T-helper 1 cell treated with Interleukin-12 subunit alpha and Interleukin-12 subunit beta and Interleukin-4 antibody, amounts not matched to agents 30 μg/mL and 1 μg/mL, for 36 hours (primary cell): ENCODE measurements around the gene ADPRHL1.
"Not testable (repeated sequence)": the region's sequence is repeated elsewhere in the genome, so short reads cannot be mapped to it uniquely, and the experiment has no call there.

ENCODE experiments used
- H3K27ac Mint-ChIP-seq: one replicate; pipeline ENCODE4 v1.8.0; 2021; ENCODE audit warnings: mild to moderate bottlenecking, mixed read lengths
- H3K27me3 Mint-ChIP-seq: one replicate; pipeline ENCODE4 v1.8.0; 2021; ENCODE audit warnings: low read depth, mixed read lengths
- H3K36me3 Mint-ChIP-seq: one replicate; pipeline ENCODE4 v1.8.0; 2021; ENCODE audit warnings: low read depth, mixed read lengths
- H3K4me1 Mint-ChIP-seq: one replicate; pipeline ENCODE4 v1.8.0; 2021; ENCODE audit warnings: low read depth, mixed read lengths
- H3K4me3 Mint-ChIP-seq: one replicate; pipeline ENCODE4 v1.8.0; 2021; ENCODE audit warnings: mild to moderate bottlenecking, moderate library complexity, mixed read lengths
- H3K9me3 Mint-ChIP-seq: one replicate; pipeline ENCODE4 v1.8.0; 2021; ENCODE audit warnings: mixed read lengths

ADPRHL1 gene

DNA sequence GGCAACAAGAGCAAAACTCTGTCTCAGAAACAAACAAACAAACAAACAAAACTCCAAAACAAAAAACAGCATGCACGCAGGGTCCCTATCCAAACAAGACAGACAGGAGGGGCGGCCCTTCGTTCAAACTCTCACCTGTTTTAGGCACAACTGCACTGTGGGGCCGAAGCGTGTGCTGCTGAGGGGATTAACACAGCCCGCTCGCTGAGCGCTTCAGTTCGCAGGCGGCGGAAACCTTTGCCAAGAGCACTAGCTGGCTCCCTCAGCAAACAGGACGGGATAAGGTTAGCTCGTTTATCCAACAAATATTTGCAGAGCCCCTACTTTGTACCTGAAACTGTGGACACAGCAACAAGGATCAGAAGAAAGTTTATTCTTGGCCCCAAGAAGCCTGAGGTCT is 1.6 kb upstream of the ADPRHL1 start:
- H3K27ac Mint-ChIP-seq: no peak overlapping the region

DNA sequence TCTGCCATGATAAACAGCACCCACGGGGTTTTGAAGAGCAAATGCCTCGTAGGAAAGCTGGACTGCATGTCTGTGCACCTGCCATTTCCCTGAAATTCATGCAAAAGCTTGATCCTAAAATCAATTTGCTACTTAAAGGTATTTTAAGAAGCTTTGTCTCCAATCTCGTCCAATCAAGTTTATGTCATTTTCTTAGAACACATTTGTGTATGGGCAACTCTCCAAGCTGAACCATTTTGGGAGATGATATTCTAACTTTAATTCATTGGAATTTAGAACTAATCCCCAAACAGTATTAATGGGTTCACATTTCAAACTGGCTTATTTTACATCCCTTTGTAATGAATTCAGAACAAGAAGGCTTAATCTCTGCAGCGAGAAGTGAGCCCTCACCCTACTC is 822 bp downstream of the ADPRHL1 start:
- Mint-ChIP-seq H3K4me1 (no peaks in the 10 kb centered on the region), H3K4me3 (no peak overlapping the region), H3K36me3 (peaks cover 3% of the 10 kb centered on the region), H3K27ac (no peak overlapping the region), H3K27me3 (no peaks in the 10 kb centered on the region), H3K9me3 (peaks cover 5% of the 10 kb centered on the region)

More for the DNA sequence above, 1.6 kb upstream of the ADPRHL1 start:
- H3K36me3 Mint-ChIP-seq: peaks cover 8% of the 10 kb centered on the region
- H3K27me3 Mint-ChIP-seq: no peaks in the 10 kb centered on the region
- H3K9me3 Mint-ChIP-seq: no peaks in the 10 kb centered on the region
- H3K4me3 Mint-ChIP-seq: no peak overlapping the region
- H3K4me1 Mint-ChIP-seq: no peaks in the 10 kb centered on the region

DNA sequence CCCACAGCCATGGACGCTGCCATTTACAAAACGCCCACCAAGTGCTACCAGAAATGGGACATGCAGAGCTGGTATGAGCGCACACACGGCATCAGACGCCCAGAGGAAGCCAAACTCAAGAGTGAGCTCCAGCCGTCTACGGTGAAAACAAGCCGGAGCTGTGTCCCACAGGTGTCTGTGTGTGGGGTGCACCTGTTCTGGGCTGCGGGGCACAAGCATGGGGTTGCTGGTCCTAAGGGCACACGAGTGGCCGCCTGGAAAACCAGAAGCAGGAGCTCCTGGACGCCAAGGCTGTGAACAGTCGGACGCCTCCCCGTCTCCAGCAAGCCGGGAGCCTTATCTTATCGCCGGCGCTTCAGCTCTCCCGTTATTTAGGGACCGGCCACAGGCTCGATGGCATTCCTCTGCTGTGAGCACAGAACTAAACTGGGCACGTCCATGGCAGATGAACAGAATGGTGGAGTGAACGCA is 1.3 kb downstream of the ADPRHL1 start:
- H3K4me1 Mint-ChIP-seq: no peaks in the 10 kb centered on the region
- H3K27ac Mint-ChIP-seq: no peak overlapping the region
- peaks cover 3% of the 10 kb centered on the region for H3K36me3 Mint-ChIP-seq
- no peaks in the 10 kb centered on the region for H3K27me3 Mint-ChIP-seq
- peaks cover 6% of the 10 kb centered on the region for H3K9me3 Mint-ChIP-seq
- no peak overlapping the region for H3K4me3 Mint-ChIP-seq

DNA sequence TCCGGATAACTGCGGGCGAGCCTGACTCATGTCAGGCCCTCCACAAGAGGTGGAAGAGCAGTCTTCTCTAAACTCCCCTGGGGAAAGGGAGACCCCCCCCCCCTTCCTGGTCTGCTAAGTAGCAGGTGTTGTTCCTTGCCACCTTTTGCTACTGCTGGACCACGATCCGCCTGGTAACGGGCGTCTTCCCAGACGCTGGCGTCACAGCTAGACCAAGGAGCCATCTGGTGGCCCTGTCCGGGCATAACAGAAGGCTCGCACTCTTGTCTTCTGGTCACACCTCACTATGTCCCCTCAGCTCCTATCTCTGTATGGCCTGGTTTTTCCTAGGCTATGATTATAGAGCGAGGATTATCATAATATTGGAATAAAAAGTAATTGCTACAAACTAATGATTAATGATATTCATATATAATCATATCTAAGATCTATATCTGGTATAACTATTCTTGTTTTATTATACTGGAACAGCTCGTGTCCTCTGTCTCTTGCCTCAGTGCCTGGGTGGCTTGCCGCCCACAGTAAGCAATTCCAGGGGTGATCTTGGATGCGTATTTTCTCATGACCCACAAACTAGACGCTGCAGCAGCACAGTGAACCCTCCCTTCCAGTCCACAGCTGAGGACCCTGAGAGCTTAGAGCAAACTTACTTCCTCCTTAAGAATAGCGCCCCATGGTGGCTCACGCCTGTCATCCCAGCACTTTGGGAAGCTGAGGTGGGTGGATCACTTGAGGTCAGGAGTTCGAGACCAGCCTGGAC is 2.2 kb downstream of the ADPRHL1 start:
- H3K4me3 Mint-ChIP-seq, H3K36me3 Mint-ChIP-seq, H3K27ac Mint-ChIP-seq, H3K27me3 Mint-ChIP-seq, H3K4me1 Mint-ChIP-seq, H3K9me3 Mint-ChIP-seq: not testable (repeated sequence)

DNA sequence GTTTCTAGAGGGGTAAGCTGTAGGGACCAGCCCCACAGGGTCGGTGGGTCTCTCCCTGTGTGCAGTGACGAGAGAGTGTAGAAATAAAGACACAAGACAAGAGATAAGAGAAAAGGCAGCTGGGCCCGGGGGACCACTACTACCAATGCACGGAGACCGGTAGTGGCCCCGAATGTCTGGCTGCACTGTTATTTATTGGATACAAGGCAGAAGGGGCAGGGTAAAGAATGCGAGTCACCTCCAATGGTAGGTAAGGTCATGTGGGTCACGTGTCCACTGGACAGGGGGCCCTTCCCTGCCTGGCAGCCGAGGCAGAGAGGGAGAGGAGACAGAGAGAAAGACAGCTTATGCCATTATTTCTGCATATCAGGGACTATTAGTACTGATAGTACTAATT is 2.9 kb downstream of the ADPRHL1 start:
- not testable (repeated sequence) for H3K36me3 Mint-ChIP-seq, H3K4me1 Mint-ChIP-seq, H3K27me3 Mint-ChIP-seq, H3K9me3 Mint-ChIP-seq, H3K4me3 Mint-ChIP-seq, H3K27ac Mint-ChIP-seq

DNA sequence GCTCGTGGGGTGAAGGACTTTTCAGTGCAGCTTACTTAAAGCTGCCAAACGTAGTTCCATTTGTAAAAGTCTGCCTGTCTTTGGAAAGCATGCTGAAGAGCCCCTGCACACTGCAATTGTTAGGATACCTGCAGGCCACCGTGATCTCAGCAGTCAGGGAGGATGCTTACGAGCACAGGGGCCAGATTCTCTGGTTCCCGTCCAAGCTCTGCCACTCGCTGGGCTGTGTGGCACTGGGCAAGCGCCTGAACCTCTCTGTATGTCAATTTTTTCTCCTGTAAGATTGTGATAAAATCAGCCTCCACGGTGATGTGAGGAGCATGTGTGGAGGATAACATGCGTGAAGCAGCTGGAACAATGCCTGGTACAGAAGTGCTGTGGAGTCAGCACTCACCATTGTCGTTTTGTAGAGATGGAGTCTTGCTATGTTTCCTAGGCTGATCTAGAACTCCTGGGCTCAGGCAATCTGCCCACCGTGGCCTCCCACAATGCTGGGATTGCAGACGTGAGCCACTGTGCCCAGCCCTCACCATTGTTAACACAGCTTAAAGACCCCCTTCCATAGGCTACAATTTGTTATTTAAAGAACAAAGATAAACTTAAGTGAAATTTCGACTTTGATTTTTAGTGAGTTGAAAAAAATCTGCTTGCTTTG is 3.5 kb downstream of the ADPRHL1 start:
- Mint-ChIP-seq H3K4me3 (peak overlapping the region; percentile 11), H3K4me1 (no peaks in the 10 kb centered on the region), H3K36me3 (no peaks in the 10 kb centered on the region), H3K9me3 (peaks cover 6% of the 10 kb centered on the region), H3K27ac (no peak overlapping the region), H3K27me3 (no peaks in the 10 kb centered on the region)

DNA sequence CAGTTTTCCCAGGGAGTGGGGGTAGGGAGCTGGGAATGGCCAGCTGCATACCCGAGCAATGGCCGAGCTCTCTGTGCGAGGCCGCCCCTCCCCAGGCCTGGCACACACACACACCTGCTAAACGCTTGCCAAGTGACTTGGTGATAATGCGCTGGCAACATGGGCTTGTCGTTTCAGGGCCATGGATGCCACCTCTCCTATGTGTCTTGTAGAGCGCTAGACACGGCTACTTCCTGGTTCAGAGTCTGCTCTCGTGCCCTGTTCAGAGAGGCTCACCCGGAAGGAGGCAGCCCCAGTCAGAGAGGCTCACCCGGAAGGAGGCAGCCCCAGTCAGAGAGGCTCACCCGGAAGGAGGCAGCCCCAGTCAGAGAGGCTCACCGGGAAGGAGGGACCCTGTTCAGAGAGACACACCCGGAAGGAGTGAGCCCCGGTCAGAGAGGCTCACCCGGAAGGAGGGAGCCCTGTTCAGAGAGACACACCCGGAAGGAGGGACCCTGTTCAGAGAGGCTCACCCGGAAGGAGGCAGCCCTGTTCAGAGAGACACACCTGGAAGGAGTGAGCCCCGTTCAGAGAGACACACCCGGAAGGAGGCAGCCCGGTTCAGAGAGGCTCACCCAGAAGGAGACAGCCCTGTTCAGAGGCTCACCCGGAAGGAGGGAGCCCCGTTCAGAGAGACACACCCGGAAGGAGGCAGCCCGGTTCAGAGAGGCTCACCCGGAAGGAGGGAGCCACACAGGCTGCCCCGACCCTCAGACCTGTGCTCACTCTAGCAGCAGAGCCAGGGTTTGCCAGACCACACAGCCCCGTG is 4.2 kb downstream of the ADPRHL1 start:
- Mint-ChIP-seq H3K27me3 (no peaks in the 10 kb centered on the region), H3K36me3 (no peaks in the 10 kb centered on the region), H3K4me1 (no peaks in the 10 kb centered on the region), H3K27ac (no peak overlapping the region), H3K9me3 (peaks cover 6% of the 10 kb centered on the region), H3K4me3 (peak overlapping the region; percentile 11)

DNA sequence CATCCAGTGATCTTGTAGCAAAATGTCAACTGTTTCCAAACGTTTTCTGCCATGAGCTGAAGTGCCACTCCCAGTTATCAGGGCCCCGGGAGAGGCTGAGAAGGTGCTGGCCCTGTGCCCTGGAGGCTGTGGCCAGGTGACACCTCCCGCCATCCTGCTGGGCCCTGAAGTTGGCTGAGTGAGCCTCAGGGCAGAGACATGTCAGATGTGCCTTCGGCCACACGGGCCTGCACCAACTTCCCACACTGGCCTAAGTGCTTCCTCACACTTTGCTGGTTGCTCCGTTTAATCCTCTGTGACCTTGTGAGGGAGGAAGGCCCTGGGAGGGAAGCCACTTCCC is 4.8 kb downstream of the ADPRHL1 start:
- H3K27ac Mint-ChIP-seq: no peak overlapping the region
- peaks cover 6% of the 10 kb centered on the region for H3K9me3 Mint-ChIP-seq

DNA sequence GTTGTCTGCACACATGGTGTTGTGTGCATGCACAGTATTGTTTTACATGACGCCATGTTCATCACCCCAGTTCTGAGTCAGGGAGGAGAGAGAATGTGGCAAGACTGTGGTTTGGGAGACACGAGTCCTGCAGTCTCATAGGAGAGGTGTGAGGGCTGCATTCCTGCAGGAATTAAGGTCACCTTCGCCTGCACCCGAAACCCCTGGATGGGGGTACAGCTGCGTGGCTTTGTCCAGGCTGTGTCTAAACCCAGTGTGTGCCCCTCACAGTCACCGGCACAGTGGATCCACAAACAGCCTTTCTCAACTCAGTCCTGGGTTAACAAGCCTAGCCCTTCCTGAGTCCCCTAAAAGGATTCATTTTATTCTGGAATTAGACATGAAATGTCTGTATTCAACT is 5.7 kb downstream of the ADPRHL1 start:
- Mint-ChIP-seq H3K4me1 (no peaks in the 10 kb centered on the region), H3K27ac (no peak overlapping the region)

More for the DNA sequence above, 4.8 kb downstream of the ADPRHL1 start:
- Mint-ChIP-seq H3K27me3 (no peaks in the 10 kb centered on the region), H3K36me3 (no peaks in the 10 kb centered on the region), H3K4me1 (no peaks in the 10 kb centered on the region), H3K4me3 (no peak overlapping the region)

DNA sequence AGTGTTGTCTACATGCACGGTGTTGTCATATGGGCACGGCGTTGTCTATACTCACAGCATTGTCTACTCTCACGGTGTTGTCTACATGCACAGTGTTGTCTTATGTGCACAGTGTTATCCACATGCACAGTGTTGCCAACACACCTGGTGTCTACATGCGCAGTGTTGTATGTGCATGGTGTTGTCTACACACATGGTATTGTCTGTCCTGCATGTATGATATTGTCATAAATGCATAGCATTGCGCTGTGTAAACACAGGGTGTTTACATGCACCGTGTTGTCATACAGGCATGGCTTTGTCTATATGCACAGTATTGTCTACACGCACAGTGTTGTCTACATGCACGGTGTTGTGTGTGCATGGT is 6.8 kb downstream of the ADPRHL1 start:
- peaks cover 6% of the 10 kb centered on the region for H3K9me3 Mint-ChIP-seq
- no peaks in the 10 kb centered on the region for H3K36me3 Mint-ChIP-seq
- H3K4me1 Mint-ChIP-seq: no peaks in the 10 kb centered on the region
- no peaks in the 10 kb centered on the region for H3K27me3 Mint-ChIP-seq
- H3K27ac Mint-ChIP-seq: no peak overlapping the region
- H3K4me3 Mint-ChIP-seq: no peak overlapping the region

More for the DNA sequence above, 5.7 kb downstream of the ADPRHL1 start:
- Mint-ChIP-seq H3K4me3 (no peak overlapping the region), H3K27me3 (no peaks in the 10 kb centered on the region), H3K36me3 (no peaks in the 10 kb centered on the region), H3K9me3 (peaks cover 6% of the 10 kb centered on the region)

DNA sequence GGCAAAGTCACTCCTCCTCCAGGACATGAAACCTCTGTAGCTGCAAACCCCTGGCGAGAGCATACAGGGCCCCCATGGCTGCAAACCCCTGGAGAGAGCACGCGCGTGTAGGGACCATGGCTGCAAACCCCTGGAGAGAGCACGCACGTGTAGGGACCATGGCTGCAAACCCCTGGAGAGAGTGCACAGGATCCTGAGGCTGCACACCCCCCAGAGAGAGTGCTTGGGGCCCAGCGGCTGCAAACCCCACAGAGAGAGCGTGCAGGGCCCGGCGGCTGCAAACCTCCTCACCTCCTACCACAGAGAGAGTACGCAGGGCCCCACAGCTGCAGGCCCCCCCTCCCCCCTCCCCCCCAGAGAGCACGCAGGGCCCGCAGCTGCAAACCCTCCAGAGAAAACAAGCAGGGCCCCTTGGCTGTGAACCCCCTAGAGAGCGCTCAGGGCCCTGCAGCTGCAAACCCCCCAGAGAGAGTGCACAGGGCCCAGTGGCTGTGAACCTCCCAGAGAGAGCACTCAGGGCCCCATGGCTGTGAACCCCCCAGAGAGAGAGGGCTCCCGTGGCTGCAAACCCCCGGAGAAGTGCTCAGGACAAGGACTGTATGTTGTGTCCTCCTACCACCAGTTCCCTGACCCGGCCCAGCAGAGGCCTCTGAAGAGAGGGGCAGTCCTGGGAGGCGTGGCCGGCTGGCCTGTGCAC is 7.3 kb downstream of the ADPRHL1 start:
- Mint-ChIP-seq H3K36me3 (no peaks in the 10 kb centered on the region), H3K27me3 (no peaks in the 10 kb centered on the region), H3K9me3 (peaks cover 6% of the 10 kb centered on the region), H3K4me3 (no peak overlapping the region), H3K27ac (no peak overlapping the region), H3K4me1 (no peaks in the 10 kb centered on the region)

DNA sequence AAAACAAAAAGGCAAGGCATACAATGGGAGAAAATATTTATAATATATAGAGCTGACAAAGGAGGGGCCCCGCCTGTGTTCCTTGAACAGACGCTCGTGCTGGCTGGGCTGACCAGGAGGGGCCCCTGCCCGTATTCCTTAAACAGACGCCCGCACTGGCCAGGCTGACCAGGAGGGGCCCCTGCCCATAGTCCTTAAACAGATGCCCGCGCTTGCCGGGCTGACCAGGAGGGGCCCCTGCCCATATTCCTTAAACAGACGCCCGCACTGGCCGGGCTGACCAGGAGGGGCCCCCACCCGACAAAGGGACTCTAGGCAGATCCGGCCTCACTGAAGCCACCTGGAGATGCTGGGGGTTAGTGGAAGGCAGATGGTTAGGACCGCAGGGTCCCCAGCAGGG is 9.3 kb downstream of the ADPRHL1 start:
- Mint-ChIP-seq H3K9me3 (peaks cover 6% of the 10 kb centered on the region), H3K4me1 (no peaks in the 10 kb centered on the region), H3K27me3 (no peaks in the 10 kb centered on the region), H3K4me3 (no peak overlapping the region), H3K27ac (no peak overlapping the region), H3K36me3 (no peaks in the 10 kb centered on the region)

DNA sequence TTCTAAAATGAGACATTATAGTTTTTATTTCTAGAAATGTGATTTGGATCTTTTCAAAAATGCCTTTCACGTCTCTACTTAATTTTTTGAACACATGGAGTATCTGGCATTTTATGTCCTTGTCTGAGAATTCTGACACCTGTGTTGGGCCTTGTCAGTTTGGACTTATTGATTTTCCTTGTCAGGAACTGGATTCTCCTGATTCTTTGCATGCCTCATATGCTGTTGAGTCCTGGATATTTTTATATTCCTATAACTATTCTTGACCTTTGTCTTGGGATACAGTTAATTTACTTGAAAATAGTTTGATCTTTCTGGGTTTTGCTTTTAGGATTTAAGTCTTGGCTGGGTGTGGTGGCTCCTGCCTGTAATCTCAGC is 10.3 kb downstream of the ADPRHL1 start:
- no peak overlapping the region for H3K4me3 Mint-ChIP-seq
- no peaks in the 10 kb centered on the region for H3K27me3 Mint-ChIP-seq
- no peak overlapping the region for H3K27ac Mint-ChIP-seq
- peaks cover 6% of the 10 kb centered on the region for H3K9me3 Mint-ChIP-seq
- no peaks in the 10 kb centered on the region for H3K4me1 Mint-ChIP-seq
- H3K36me3 Mint-ChIP-seq: no peaks in the 10 kb centered on the region

DNA sequence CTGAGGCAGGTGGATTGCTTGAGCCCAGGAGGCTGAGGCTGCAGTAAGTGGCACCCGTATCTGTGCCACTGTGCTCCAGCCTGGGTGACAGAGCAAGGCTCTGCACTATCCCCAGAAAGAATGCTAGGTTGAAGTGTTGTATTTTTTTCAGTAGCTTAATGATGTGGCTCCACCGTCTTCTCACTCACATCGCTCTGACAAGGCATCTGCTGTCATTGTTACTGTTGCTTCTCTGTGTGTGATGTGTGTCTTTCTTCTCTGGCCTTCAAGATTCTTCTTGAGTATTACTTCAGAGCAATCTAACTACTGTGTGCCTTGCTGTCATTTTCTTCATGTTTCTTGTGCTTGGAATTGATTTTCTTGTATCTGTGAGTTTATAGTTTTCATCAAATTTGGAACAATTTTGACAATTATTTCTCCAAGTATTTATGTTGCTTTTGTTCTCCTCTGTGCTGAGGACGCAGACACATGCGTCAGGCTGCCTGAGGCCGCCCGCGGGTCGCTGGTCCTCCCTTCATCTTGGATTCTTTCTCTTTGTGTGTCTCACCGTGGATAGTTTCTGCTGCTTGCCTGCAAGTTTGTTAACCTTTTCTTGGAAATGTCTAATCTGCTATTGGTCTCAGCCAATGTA is 10.8 kb downstream of the ADPRHL1 start:
- H3K27ac Mint-ChIP-seq: no peak overlapping the region

More for the DNA sequence above, 10.8 kb downstream of the ADPRHL1 start:
- Mint-ChIP-seq H3K4me1 (no peaks in the 10 kb centered on the region), H3K4me3 (no peak overlapping the region), H3K27me3 (no peaks in the 10 kb centered on the region), H3K36me3 (no peaks in the 10 kb centered on the region), H3K9me3 (peaks cover under 1% of the 10 kb centered on the region)
